Measurements from ENCODE around the gene KIF26A. TPM values are rescaled to one million over a fixed set of nuclear protein-coding genes. Genes with fewer than 3 reads are reported as not detected.

Gene KIF26A
- polyA plus RNA-seq, 1 of the 3 experiments (the other 2 are of a cell fraction): 1.7 TPM

GRCh38 chr14:104169005-104169698 lies 30.8 kb downstream of the KIF26A start:
- Histone ChIP-seq H3K9me3 (no peaks in the 10 kb centered on the region), H3F3A (replicated peaks; ENCODE audit: insufficient read depth) (no peaks in the 10 kb centered on the region), H3K79me2 (ENCODE audit: insufficient read depth) (no peaks in the 10 kb centered on the region), H3K4me1 (ENCODE audit: control insufficient read depth in 1 of 2, insufficient read depth in 2 of 2, low read depth in 1 of 2, low read length in 1 of 2) (peaks cover 0 to 42% of the 10 kb centered on the region in 2 experiments; a peak in 1 of 4 replicates), H3K9me2 (no peaks in the 10 kb centered on the region), H3K4me2 (no peak overlapping the region), H3K4me3 (ENCODE audit: low read depth in 2 of 2, low read length in 1 of 2) (no peak overlapping the region), H3K36me3 (replicated peaks in 1 of 2; ENCODE audit: control insufficient read depth in 1 of 2, insufficient read depth in 2 of 2, low read length in 1 of 2) (no peaks in the 10 kb centered on the region), H2AFZ (ENCODE audit: low read depth) (no peak overlapping the region), H3K27ac (ENCODE audit: low read depth in 2 of 2, low read length in 1 of 2) (peak overlapping the region in 1 of 2 experiments; percentile 39; a peak in 1 of 4 replicates), H3K9ac (no peak overlapping the region), H4K20me1 (ENCODE audit: insufficient read depth) (no peaks in the 10 kb centered on the region), H3K27me3 (ENCODE audit: insufficient read depth) (no peaks in the 10 kb centered on the region)
- ChIA-PET POLR2A (interaction anchor here (0.7 kb wide), 1 partner anchor 10 kb away, joined by 3 read pairs; no protein-coding TSS in a partner anchor), CTCF (interaction anchor here (0.8 to 2.1 kb wide), 7 partner anchors 11 to 395 kb away, joined by 3 to 7 read pairs (median 4); no protein-coding TSS in a partner anchor)
- DNase-seq: no peak
- TF ChIP-seq YY1 (IDR thresholded peaks at IDR 0.05; ENCODE audit: low read depth) (no peak), RAD21 (IDR thresholded peaks at IDR 0.05; ENCODE audit: low read length) (0 out of 2 replicates have a peak, but pooled peaks have one; percentile 7)
- WGBS (ENCODE audit: low lambda C conversion rate): 90% methylated on average over 10 of the region's 20 CpGs

- no peaks in the 10 kb centered on the region for H4K20me1 ChIP-seq (ENCODE audit: insufficient read depth)
- CTCF ChIA-PET: interaction anchor here (1.2 to 1.3 kb wide), 2 partner anchors 18 to 394 kb away, joined by 3 to 4 read pairs; no protein-coding TSS in a partner anchor
- H3K27me3 ChIP-seq (ENCODE audit: insufficient read depth): no peaks in the 10 kb centered on the region
- no peak overlapping the region for H3K4me3 ChIP-seq (ENCODE audit: low read depth in 2 of 2, low read length in 1 of 2)
- peaks cover 0 to 42% of the 10 kb centered on the region in 2 experiments; a peak in 1 of 4 replicates for H3K4me1 ChIP-seq (ENCODE audit: control insufficient read depth in 1 of 2, insufficient read depth in 2 of 2, low read depth in 1 of 2, low read length in 1 of 2)
- H3K79me2 ChIP-seq (ENCODE audit: insufficient read depth): no peaks in the 10 kb centered on the region
- POLR2A ChIA-PET: no interaction called here
- H3K9me3 ChIP-seq: no peaks in the 10 kb centered on the region
- H3F3A ChIP-seq (replicated peaks; ENCODE audit: insufficient read depth): no peaks in the 10 kb centered on the region
- no peak overlapping the region for H3K4me2 ChIP-seq
- H3K36me3 ChIP-seq (replicated peaks in 1 of 2; ENCODE audit: control insufficient read depth in 1 of 2, insufficient read depth in 2 of 2, low read length in 1 of 2): no peaks in the 10 kb centered on the region
- TF ChIP-seq EZH2phosphoT487 (IDR thresholded peaks at IDR 0.05; ENCODE audit: borderline replicate concordance, low read depth) (no peak), JUND (IDR thresholded peaks at IDR 0.05) (no peak), GABPA (IDR thresholded peaks at IDR 0.05; ENCODE audit: low read depth) (no peak), RFX5 (IDR thresholded peaks at IDR 0.05; ENCODE audit: low read length) (no peak), RAD21 (IDR thresholded peaks at IDR 0.05; ENCODE audit: low read length) (no peak), MAX (IDR thresholded peaks at IDR 0.05; ENCODE audit: low read depth) (no peak), RXRA (IDR thresholded peaks at IDR 0.05; ENCODE audit: borderline replicate concordance, low read depth) (no peak), FOXM1 (IDR thresholded peaks at IDR 0.05; ENCODE audit: low read depth) (no peak), GATA2 (CRISPR knock-in tag; IDR thresholded peaks at IDR 0.05) (no peak), CTCF (IDR thresholded peaks at IDR 0.05) (no peak), FOXJ3 (CRISPR knock-in tag; IDR thresholded peaks at IDR 0.05) (no peak), TAF1 (IDR thresholded peaks at IDR 0.05; ENCODE audit: borderline replicate concordance, low read depth, low read length) (no peak), SIN3A (IDR thresholded peaks at IDR 0.05; ENCODE audit: borderline replicate concordance, low read depth, low read length) (no peak), EP300 (IDR thresholded peaks at IDR 0.05; ENCODE audit: borderline replicate concordance in 1 of 2, low read depth in 1 of 2, low read length in 1 of 2) (no peak)
- H3K9ac ChIP-seq: no peak overlapping the region
- DNase-seq: no peak
- no peak overlapping the region for H2AFZ ChIP-seq (ENCODE audit: low read depth)
- WGBS (ENCODE audit: low lambda C conversion rate): 91% methylated on average over 23 of the region's 27 CpGs
- no peaks in the 10 kb centered on the region for H3K9me2 ChIP-seq
- H3K27ac ChIP-seq (ENCODE audit: low read depth in 2 of 2, low read length in 1 of 2): peak overlapping the region in 1 of 2 experiments; percentile 31; a peak in 1 of 4 replicates
Observed at GRCh38 chr14:104169699-104170479, 31.5 kb downstream of the KIF26A start.

Data from SK-N-SH (cell line).